Neural cell (in vitro differentiated cells): Measurements from ENCODE around the gene PAK4. TPM values are rescaled to one million over a fixed set of nuclear protein-coding genes. Genes with fewer than 3 reads are reported as not detected.

Experiments used
- H2AFZ ChIP-seq: fragments of 200-600, 300-800 bp; sonication (generic), shearing (Covaris generic); 2 replicates; pipeline ENCODE4 v1.6.0; 2014; ENCODE audit warnings: low read depth, mild to moderate bottlenecking, antibody characterized with exemption, low read length, moderate library complexity
- H3F3A ChIP-seq: fragments of 200-600 bp; shearing (Covaris generic); 2 replicates; pipeline ENCODE4 v1.6.1; 2016; ENCODE audit warnings: mild to moderate bottlenecking, moderate library complexity, mixed read lengths, antibody characterized with exemption, low read length; ENCODE audit not compliant: insufficient read depth, poor library complexity, severe bottlenecking
- H3K27ac ChIP-seq: fragments of 200-600, 300-800 bp; sonication (generic), shearing (Covaris generic); 2 replicates; pipeline ENCODE4 v1.5.1; 2014; ENCODE audit warnings: mild to moderate bottlenecking, low read length, moderate library complexity
- H3K27me3 ChIP-seq: fragments of 300-800, 200-600 bp; sonication (generic), shearing (Covaris generic); 2 replicates; pipeline ENCODE4 v1.6.0; 2014; ENCODE audit warnings: mild to moderate bottlenecking, low read depth, low read length, moderate library complexity; ENCODE audit not compliant: insufficient read depth
- H3K36me3 ChIP-seq: fragments of 300-800, 200-600 bp; sonication (generic), shearing (Covaris generic); 2 replicates; pipeline ENCODE4 v1.5.1; 2014; ENCODE audit warnings: mild to moderate bottlenecking, antibody characterized with exemption, low read length, moderate library complexity; ENCODE audit not compliant: insufficient read depth
- H3K4me2 ChIP-seq: fragments of 300-800, 200-600 bp; sonication (generic), shearing (Covaris generic); 2 replicates; pipeline ENCODE4 v1.6.0; 2014; ENCODE audit warnings: mild to moderate bottlenecking, low read length
- H3K4me3 ChIP-seq: fragments of 300-800, 200-600 bp; sonication (generic), shearing (Covaris generic); 2 replicates; pipeline ENCODE4 v1.5.1; 2014; ENCODE audit warnings: mild to moderate bottlenecking, low read length, moderate library complexity
- H3K79me2 ChIP-seq: fragments of 200-600 bp; shearing (Covaris generic); replicated peaks from 2 replicates; pipeline ENCODE4 v1.6.0; 2014; ENCODE audit warnings: mild to moderate bottlenecking, low read length, moderate library complexity; ENCODE audit not compliant: insufficient read depth
- H3K9ac ChIP-seq: fragments of 300-800, 200-600 bp; sonication (generic), shearing (Covaris generic); 2 replicates; pipeline ENCODE4 v1.6.1; 2016; ENCODE audit warnings: mild to moderate bottlenecking, low read length, mixed read lengths
- H3K9me2 ChIP-seq: fragments of 200-600 bp; shearing (Covaris generic); 2 replicates; pipeline ENCODE4 v1.6.1; 2016; ENCODE audit warnings: mild to moderate bottlenecking, low read length, mixed read lengths; ENCODE audit not compliant: insufficient read depth
- H3K9me3 ChIP-seq: fragments of 200-600, 300-800 bp; sonication (generic), shearing (Covaris generic); 2 replicates; pipeline ENCODE4 v1.6.1; 2016; ENCODE audit warnings: mild to moderate bottlenecking, mixed run types, low read length, moderate library complexity, mixed read lengths
- H4K20me1 ChIP-seq: fragments of 200-600 bp; shearing (Covaris generic); 2 replicates; pipeline ENCODE4 v1.6.1; 2016; ENCODE audit warnings: mild to moderate bottlenecking, mixed run types; ENCODE audit not compliant: insufficient read depth
- EP300 ChIP-seq: fragments of 450-650 bp; conservative IDR thresholded peaks from 2 replicates; pipeline ENCODE4 v1.6.1; 2014; ENCODE audit warnings: antibody characterized with exemption, mild to moderate bottlenecking, moderate library complexity; ENCODE audit not compliant: poor library complexity, severe bottlenecking
- EZH2 ChIP-seq: fragments of 200-600, 300-800 bp; shearing (Covaris generic), sonication (generic); IDR thresholded peaks from 2 replicates; pipeline ENCODE4 v1.6.1; 2014; ENCODE audit warnings: antibody characterized with exemption, low read length, borderline replicate concordance, mild to moderate bottlenecking; ENCODE audit not compliant: insufficient read depth, poor library complexity, severe bottlenecking
- MXI1 ChIP-seq: fragments of 450-650 bp; conservative IDR thresholded peaks from 2 replicates; pipeline ENCODE4 v1.6.1; 2014; ENCODE audit warnings: antibody characterized with exemption, mild to moderate bottlenecking; ENCODE audit not compliant: poor library complexity, severe bottlenecking
- POLR2AphosphoS5 ChIP-seq: IDR thresholded peaks from 2 replicates; pipeline ENCODE4 v1.6.1; 2012
- RAD21 ChIP-seq: fragments of 450-650 bp; conservative IDR thresholded peaks from 2 replicates; pipeline ENCODE4 v1.6.1; 2014; ENCODE audit warnings: antibody characterized with exemption, mild to moderate bottlenecking, moderate library complexity
- REST ChIP-seq: IDR thresholded peaks from 2 replicates; pipeline ENCODE4 v1.6.1; 2012; ENCODE audit warnings: borderline replicate concordance
- SMC3 ChIP-seq: fragments of 450-650 bp; conservative IDR thresholded peaks from 2 replicates; pipeline ENCODE4 v1.6.1; 2014; ENCODE audit warnings: antibody characterized with exemption, mild to moderate bottlenecking, moderate library complexity; ENCODE audit not compliant: poor library complexity
- TAF1 ChIP-seq: IDR thresholded peaks from 2 replicates; pipeline ENCODE4 v1.6.1; 2012; ENCODE audit warnings: low read depth
- polyA plus RNA-seq: library from polyadenylated mRNA; depleted of rRNA; stranded (reverse); fragments of >200 nt; gene quantifications from 2 replicates; pipeline ENCODE4 v1.2.3, GENCODE V29; 2014
- TF ChIP-seq, protein P1 (sequence below): fragments of 450-650 bp; IDR thresholded peaks from 2 replicates; pipeline ENCODE4 v1.5.1; 2014; ENCODE audit warnings: antibody characterized with exemption, mild to moderate bottlenecking, moderate library complexity; ENCODE audit not compliant: poor library complexity, severe bottlenecking

PAK4 gene
- polyA plus RNA-seq, 1 donor from 2014 or later, result 5.4 TPM

DNA sequence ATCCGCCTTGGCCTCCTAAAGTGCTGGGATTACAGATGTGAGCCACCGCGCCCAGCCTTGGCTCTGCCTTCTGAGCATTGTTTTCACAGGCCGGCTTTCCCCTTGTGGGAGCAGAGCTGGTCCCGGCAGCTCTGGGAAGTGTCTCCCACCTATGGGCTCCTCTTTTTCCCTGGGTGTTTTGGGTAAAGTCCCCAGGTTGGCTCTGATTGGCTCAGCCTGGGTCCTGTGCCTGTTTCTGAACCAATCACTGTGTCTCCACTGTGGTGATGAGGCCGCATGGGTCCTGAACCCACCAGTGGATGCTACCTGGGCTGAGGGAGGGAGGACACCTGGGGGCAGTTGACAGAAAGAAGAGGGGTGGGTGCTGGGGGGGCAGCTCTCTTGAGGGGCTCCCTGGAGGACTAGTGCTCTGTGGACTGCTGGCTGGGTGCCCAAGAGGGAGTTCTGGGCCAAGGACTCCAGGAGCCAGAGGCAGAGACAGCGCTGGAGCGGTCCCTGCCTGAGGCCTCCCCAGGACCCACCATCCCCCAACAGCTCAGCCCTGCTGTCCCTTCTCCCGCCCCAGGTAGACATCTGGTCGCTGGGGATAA, 51.6 kb downstream of the PAK4 start:
- Histone ChIP-seq H3K4me3 (no peak overlapping the region), H3F3A (no peaks in the 10 kb centered on the region), H3K27me3 (no peaks in the 10 kb centered on the region), H3K4me2 (no peak overlapping the region), H3K9ac (no peak overlapping the region), H3K9me3 (no peaks in the 10 kb centered on the region), H3K79me2 (no peaks in the 10 kb centered on the region), H3K9me2 (no peaks in the 10 kb centered on the region), H2AFZ (no peak overlapping the region), H3K27ac (no peak overlapping the region), H4K20me1 (no peaks in the 10 kb centered on the region), H3K36me3 (no peaks in the 10 kb centered on the region)
- TF ChIP-seq TAF1 (no peak), EP300 (no peak), MXI1 (no peak), POLR2AphosphoS5 (no peak), EZH2 (no peak), RAD21 (no peak), REST (no peak), SMC3 (no peak)
- TF ChIP-seq, protein P1, sequence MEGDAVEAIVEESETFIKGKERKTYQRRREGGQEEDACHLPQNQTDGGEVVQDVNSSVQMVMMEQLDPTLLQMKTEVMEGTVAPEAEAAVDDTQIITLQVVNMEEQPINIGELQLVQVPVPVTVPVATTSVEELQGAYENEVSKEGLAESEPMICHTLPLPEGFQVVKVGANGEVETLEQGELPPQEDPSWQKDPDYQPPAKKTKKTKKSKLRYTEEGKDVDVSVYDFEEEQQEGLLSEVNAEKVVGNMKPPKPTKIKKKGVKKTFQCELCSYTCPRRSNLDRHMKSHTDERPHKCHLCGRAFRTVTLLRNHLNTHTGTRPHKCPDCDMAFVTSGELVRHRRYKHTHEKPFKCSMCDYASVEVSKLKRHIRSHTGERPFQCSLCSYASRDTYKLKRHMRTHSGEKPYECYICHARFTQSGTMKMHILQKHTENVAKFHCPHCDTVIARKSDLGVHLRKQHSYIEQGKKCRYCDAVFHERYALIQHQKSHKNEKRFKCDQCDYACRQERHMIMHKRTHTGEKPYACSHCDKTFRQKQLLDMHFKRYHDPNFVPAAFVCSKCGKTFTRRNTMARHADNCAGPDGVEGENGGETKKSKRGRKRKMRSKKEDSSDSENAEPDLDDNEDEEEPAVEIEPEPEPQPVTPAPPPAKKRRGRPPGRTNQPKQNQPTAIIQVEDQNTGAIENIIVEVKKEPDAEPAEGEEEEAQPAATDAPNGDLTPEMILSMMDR, result no peak

DNA sequence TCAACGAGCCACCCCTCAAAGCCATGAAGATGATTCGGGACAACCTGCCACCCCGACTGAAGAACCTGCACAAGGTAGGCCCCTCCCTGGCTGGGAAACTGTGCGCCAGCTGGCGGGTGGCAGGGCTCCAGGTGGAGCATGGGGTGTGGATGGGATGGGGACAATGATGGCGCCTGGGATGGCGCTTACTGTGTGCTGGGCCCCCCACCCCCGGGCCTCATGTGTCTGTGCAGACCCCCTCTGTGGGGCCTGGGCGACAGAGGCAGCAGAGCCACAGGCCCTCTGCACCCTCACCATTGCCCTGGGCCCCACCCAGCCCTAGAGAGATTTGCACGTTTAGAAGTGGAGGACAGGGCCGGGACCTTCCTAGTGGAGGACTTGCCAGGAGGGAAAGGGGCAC, 52.1 kb downstream of the PAK4 start:
- no peaks in the 10 kb centered on the region for H3K9me2 ChIP-seq
- H3F3A ChIP-seq, result no peaks in the 10 kb centered on the region
- no peak overlapping the region for H3K4me2 ChIP-seq
- H3K27me3 ChIP-seq, result no peaks in the 10 kb centered on the region
- H3K27ac ChIP-seq, result no peak overlapping the region
- TF ChIP-seq EZH2 (no peak), TAF1 (no peak), MXI1 (no peak), REST (no peak), EP300 (no peak)
- no peaks in the 10 kb centered on the region for H3K9me3 ChIP-seq
- no peak overlapping the region for H2AFZ ChIP-seq
- H3K79me2 ChIP-seq, result no peaks in the 10 kb centered on the region
- no peaks in the 10 kb centered on the region for H3K36me3 ChIP-seq
- H3K4me3 ChIP-seq, result no peak overlapping the region
- no peaks in the 10 kb centered on the region for H4K20me1 ChIP-seq
- no peak overlapping the region for H3K9ac ChIP-seq
